OCI-LY1 (cell line): Measurements from ENCODE around the gene ODAD4.

ENCODE experiments used
- CTCF ChIP-seq: fragments of 200-600 bp; sonication (generic), shearing (Covaris generic); IDR thresholded peaks from 2 replicates; pipeline ENCODE4 v1.5.1; 2017; ENCODE audit warnings: mild to moderate bottlenecking, antibody characterized with exemption, low read length, moderate library complexity, mixed read lengths
- EZH2 ChIP-seq: fragments of 200-600 bp; sonication (generic), shearing (Covaris generic); IDR thresholded peaks from 2 replicates; pipeline ENCODE4 v1.8.0; 2017; ENCODE audit warnings: borderline replicate concordance, mixed run types, mild to moderate bottlenecking, antibody characterized with exemption, low read length, moderate library complexity, mixed read lengths

- no peak for TF ChIP-seq CTCF
- no peak for TF ChIP-seq EZH2
Observed at GRCh38 chr17:41904242-41904841, 26.1 kb upstream of the ODAD4 start.
